Measurements from ENCODE around the gene TAS1R1. TPM values are rescaled to one million over a fixed set of nuclear protein-coding genes. Genes with fewer than 3 reads are reported as not detected.

TAS1R1 gene
- total RNA-seq, 2 donors from 2014 or later: 0.31 to 0.51 TPM

- no peak for DNase-seq
- no peak overlapping the region for H3K27ac Mint-ChIP-seq
- 78 to 88% methylated on average over 22 to 31 of the region's 31 CpGs for whole genome bisulfite sequencing, 2 experiments (ENCODE audit: insufficient coverage in 1 of 2, insufficient read length in 1 of 2)
- no peaks in the 10 kb centered on the region for H3K36me3 Mint-ChIP-seq (ENCODE audit: low read depth)
- no peak overlapping the region for H3K4me3 Mint-ChIP-seq
- no peaks in the 10 kb centered on the region for H3K9me3 ChIP-seq (ENCODE audit: control insufficient read depth, low read length)
- no peaks in the 10 kb centered on the region for H3K36me3 ChIP-seq (ENCODE audit: control insufficient read depth, insufficient read depth, low read length)
- peak overlapping the region; percentile 44 for H3K27ac ChIP-seq (ENCODE audit: low read depth, low read length)
- H3K4me1 ChIP-seq (ENCODE audit: control insufficient read depth, insufficient read depth, low read length): no peaks in the 10 kb centered on the region
- no peak for TF ChIP-seq CTCF (conservative IDR thresholded peaks at IDR 0.05)
- H3K9ac ChIP-seq (ENCODE audit: extremely low read depth, low read length, poor library complexity, severe bottlenecking): no peak overlapping the region
- no peaks in the 10 kb centered on the region for H3K4me1 Mint-ChIP-seq
- no peaks in the 10 kb centered on the region for H3K27me3 ChIP-seq (ENCODE audit: control insufficient read depth, insufficient read depth, low read length, poor library complexity, severe bottlenecking)
- no peaks in the 10 kb centered on the region for H3K9me3 Mint-ChIP-seq
- peaks cover under 1% of the 10 kb centered on the region for H3K27me3 Mint-ChIP-seq (ENCODE audit: insufficient read depth)
- H3K4me3 ChIP-seq (ENCODE audit: low read length): no peak overlapping the region
Observed at GRCh38 chr1:6506210-6507036, 48.7 kb upstream of the TAS1R1 start.

GRCh38 chr1:6507037-6507428 is 48.1 kb upstream of the TAS1R1 start:
- no peak for TF ChIP-seq CTCF (conservative IDR thresholded peaks at IDR 0.05)
- H3K27me3 ChIP-seq (ENCODE audit: control insufficient read depth, insufficient read depth, low read length, poor library complexity, severe bottlenecking): no peaks in the 10 kb centered on the region
- H3K27ac ChIP-seq (ENCODE audit: low read depth, low read length): no peak overlapping the region
- 83 to 89% methylated on average over 7 of the region's 7 CpGs for WGBS, 2 experiments (ENCODE audit: insufficient coverage in 1 of 2, insufficient read length in 1 of 2)
- no peak overlapping the region for H3K4me3 Mint-ChIP-seq
- DNase-seq: no peak
- H3K4me1 Mint-ChIP-seq: no peaks in the 10 kb centered on the region
- H3K9me3 ChIP-seq (ENCODE audit: control insufficient read depth, low read length): no peaks in the 10 kb centered on the region
- no peak overlapping the region for H3K27ac Mint-ChIP-seq
- H3K4me1 ChIP-seq (ENCODE audit: control insufficient read depth, insufficient read depth, low read length): no peaks in the 10 kb centered on the region
- no peaks in the 10 kb centered on the region for H3K9me3 Mint-ChIP-seq
- no peaks in the 10 kb centered on the region for H3K36me3 Mint-ChIP-seq (ENCODE audit: low read depth)
- no peak overlapping the region for H3K9ac ChIP-seq (ENCODE audit: extremely low read depth, low read length, poor library complexity, severe bottlenecking)
- no peaks in the 10 kb centered on the region for H3K36me3 ChIP-seq (ENCODE audit: control insufficient read depth, insufficient read depth, low read length)
- no peak overlapping the region for H3K4me3 ChIP-seq (ENCODE audit: low read length)
- H3K27me3 Mint-ChIP-seq (ENCODE audit: insufficient read depth): no peaks in the 10 kb centered on the region

GRCh38 chr1:6507461-6507911 is 47.6 kb upstream of the TAS1R1 start:
- Mint-ChIP-seq H3K27me3 (ENCODE audit: insufficient read depth) (no peaks in the 10 kb centered on the region), H3K4me3 (no peak overlapping the region), H3K36me3 (ENCODE audit: low read depth) (no peaks in the 10 kb centered on the region), H3K27ac (no peak overlapping the region), H3K9me3 (no peaks in the 10 kb centered on the region), H3K4me1 (no peaks in the 10 kb centered on the region)
- H3K4me3 ChIP-seq (ENCODE audit: low read length): no peak overlapping the region
- H3K27me3 ChIP-seq (ENCODE audit: control insufficient read depth, insufficient read depth, low read length, poor library complexity, severe bottlenecking): no peaks in the 10 kb centered on the region
- 92 to 98% methylated on average over 11 to 12 of the region's 12 CpGs for WGBS, 2 experiments (ENCODE audit: insufficient coverage in 1 of 2, insufficient read length in 1 of 2)
- no peaks in the 10 kb centered on the region for H3K4me1 ChIP-seq (ENCODE audit: control insufficient read depth, insufficient read depth, low read length)
- no peak for TF ChIP-seq CTCF (conservative IDR thresholded peaks at IDR 0.05)
- DNase-seq: peak; percentile 44
- H3K27ac ChIP-seq (ENCODE audit: low read depth, low read length): no peak overlapping the region
- H3K9me3 ChIP-seq (ENCODE audit: control insufficient read depth, low read length): no peaks in the 10 kb centered on the region
- no peaks in the 10 kb centered on the region for H3K36me3 ChIP-seq (ENCODE audit: control insufficient read depth, insufficient read depth, low read length)
- H3K9ac ChIP-seq (ENCODE audit: extremely low read depth, low read length, poor library complexity, severe bottlenecking): no peak overlapping the region

Data from endodermal cell (in vitro differentiated cells).